DOHH2 (cell line): Measurements from ENCODE around the gene ECPAS.

Source experiments
- H3F3A ChIP-seq: fragments of 200-600 bp; sonication (generic), shearing (Covaris generic); 2 replicates; pipeline ENCODE4 v1.6.0; 2016; ENCODE audit warnings: antibody characterized with exemption, mild to moderate bottlenecking; ENCODE audit not compliant: control insufficient read depth, insufficient read depth
- H3K27ac ChIP-seq: fragments of 200-600 bp; sonication (generic); 2 replicates; pipeline ENCODE4 v1.5.1; 2014; ENCODE audit warnings: low read depth, mild to moderate bottlenecking, low read length, moderate library complexity
- H3K27me3 ChIP-seq: fragments of 200-600 bp; sonication (generic); 2 replicates; pipeline ENCODE4 v1.6.1; 2014; ENCODE audit warnings: mild to moderate bottlenecking, low read length, mixed read lengths; ENCODE audit not compliant: control insufficient read depth
- H3K36me3 ChIP-seq: fragments of 200-600 bp; sonication (generic); 2 replicates; pipeline ENCODE4 v1.6.1; 2014; ENCODE audit warnings: mild to moderate bottlenecking, low read length, moderate library complexity, mixed read lengths; ENCODE audit not compliant: control insufficient read depth
- H3K4me1 ChIP-seq: fragments of 200-600 bp; sonication (generic); 2 replicates; pipeline ENCODE4 v1.6.1; 2014; ENCODE audit warnings: mild to moderate bottlenecking, low read length, mixed read lengths; ENCODE audit not compliant: control insufficient read depth
- H3K4me2 ChIP-seq: fragments of 200-600 bp; sonication (generic); 2 replicates; pipeline ENCODE4 v1.6.0; 2014; ENCODE audit warnings: mild to moderate bottlenecking, low read length, moderate library complexity
- H3K4me3 ChIP-seq: fragments of 200-600 bp; sonication (generic); 2 replicates; pipeline ENCODE4 v1.5.1; 2014; ENCODE audit warnings: mild to moderate bottlenecking, low read length, mixed read lengths
- H3K79me2 ChIP-seq: fragments of 200-600 bp; sonication (generic); 2 replicates; pipeline ENCODE4 v1.6.1; 2014; ENCODE audit warnings: mild to moderate bottlenecking, low read length, mixed read lengths; ENCODE audit not compliant: control insufficient read depth
- H3K9me2 ChIP-seq: fragments of 200-600 bp; sonication (generic); replicated peaks from 2 replicates; pipeline ENCODE4 v1.6.1; 2014; ENCODE audit warnings: mild to moderate bottlenecking, low read length, mixed read lengths; ENCODE audit not compliant: control insufficient read depth
- H3K9me3 ChIP-seq: fragments of 200-600 bp; sonication (generic); 2 replicates; pipeline ENCODE4 v1.6.1; 2014; ENCODE audit warnings: antibody characterized with exemption, low read length, mixed read lengths; ENCODE audit not compliant: control insufficient read depth, insufficient read depth
- H4K20me1 ChIP-seq: fragments of 200-600 bp; sonication (generic); 2 replicates; pipeline ENCODE4 v1.6.0; 2014; ENCODE audit warnings: low read depth, mild to moderate bottlenecking, antibody characterized with exemption, low read length, moderate library complexity; ENCODE audit not compliant: control insufficient read depth, insufficient read depth
- EZH2phosphoT487 ChIP-seq: fragments of 200-600 bp; sonication (generic); IDR thresholded peaks from 2 replicates; pipeline ENCODE4 v1.6.1; 2017; ENCODE audit warnings: borderline replicate concordance, mild to moderate bottlenecking, antibody characterized with exemption, low read length, moderate library complexity, mixed read lengths
- TF ChIP-seq, protein P1 (sequence below): fragments of 200-600 bp; sonication (generic); IDR thresholded peaks from one replicate; pipeline ENCODE4 v1.5.1; 2014; ENCODE audit warnings: antibody characterized with exemption, mild to moderate bottlenecking, low read depth, low read length; ENCODE audit not compliant: poor library complexity, severe bottlenecking

The ECPAS gene

DNA sequence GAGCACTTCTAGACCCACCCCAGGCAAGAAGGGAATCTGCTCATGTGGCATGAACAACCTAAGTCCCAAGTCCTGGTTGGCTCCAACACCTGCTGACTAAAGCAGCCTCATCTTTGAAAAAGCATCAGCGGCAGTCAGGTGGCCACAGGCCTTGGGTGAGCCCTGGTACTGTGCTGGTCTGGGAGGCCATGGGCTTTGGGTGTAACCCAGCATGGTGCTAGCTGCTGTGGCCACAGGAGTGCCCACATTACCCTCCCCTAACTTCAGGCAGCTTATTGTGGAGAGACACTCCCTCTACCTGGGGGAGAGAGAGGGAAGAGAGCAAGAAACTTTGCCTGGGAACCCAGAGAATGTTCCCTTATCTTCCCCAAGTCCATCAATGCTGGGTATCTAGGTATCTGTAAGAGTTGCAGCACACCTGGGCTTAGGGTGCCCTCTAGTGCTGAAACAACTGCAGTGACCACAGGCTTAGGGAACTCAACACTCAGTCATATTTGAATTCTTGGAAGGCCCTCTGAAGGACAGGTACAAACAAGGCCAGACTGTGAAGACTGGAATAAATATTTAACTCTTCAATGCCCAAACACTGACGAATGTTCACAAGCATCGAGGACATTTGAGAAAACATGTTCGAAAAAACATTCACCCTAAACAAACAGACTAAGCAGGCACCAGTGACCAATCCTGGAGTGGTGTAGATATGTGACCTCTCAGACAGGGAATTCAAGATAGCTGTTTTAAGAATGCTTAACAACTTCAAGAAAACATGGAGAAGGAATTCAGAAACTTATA is 84.2 kb downstream of the ECPAS start:
- Histone ChIP-seq H3K4me2 (no peak overlapping the region), H3K27ac (no peak overlapping the region), H3K9me3 (peaks cover 7% of the 10 kb centered on the region; the same call in 1 of the 2 replicates), H3K79me2 (peaks cover 3% of the 10 kb centered on the region; the same call in 1 of the 2 replicates), H3F3A (no peaks in the 10 kb centered on the region), H3K4me3 (no peak overlapping the region), H4K20me1 (no peaks in the 10 kb centered on the region), H3K27me3 (no peaks in the 10 kb centered on the region), H3K36me3 (peaks cover 90% of the 10 kb centered on the region), H3K9me2 (no peaks in the 10 kb centered on the region), H3K4me1 (no peaks in the 10 kb centered on the region)
- TF ChIP-seq EZH2phosphoT487 = no peak
- TF ChIP-seq, protein P1, sequence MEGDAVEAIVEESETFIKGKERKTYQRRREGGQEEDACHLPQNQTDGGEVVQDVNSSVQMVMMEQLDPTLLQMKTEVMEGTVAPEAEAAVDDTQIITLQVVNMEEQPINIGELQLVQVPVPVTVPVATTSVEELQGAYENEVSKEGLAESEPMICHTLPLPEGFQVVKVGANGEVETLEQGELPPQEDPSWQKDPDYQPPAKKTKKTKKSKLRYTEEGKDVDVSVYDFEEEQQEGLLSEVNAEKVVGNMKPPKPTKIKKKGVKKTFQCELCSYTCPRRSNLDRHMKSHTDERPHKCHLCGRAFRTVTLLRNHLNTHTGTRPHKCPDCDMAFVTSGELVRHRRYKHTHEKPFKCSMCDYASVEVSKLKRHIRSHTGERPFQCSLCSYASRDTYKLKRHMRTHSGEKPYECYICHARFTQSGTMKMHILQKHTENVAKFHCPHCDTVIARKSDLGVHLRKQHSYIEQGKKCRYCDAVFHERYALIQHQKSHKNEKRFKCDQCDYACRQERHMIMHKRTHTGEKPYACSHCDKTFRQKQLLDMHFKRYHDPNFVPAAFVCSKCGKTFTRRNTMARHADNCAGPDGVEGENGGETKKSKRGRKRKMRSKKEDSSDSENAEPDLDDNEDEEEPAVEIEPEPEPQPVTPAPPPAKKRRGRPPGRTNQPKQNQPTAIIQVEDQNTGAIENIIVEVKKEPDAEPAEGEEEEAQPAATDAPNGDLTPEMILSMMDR = peak; percentile 76

DNA sequence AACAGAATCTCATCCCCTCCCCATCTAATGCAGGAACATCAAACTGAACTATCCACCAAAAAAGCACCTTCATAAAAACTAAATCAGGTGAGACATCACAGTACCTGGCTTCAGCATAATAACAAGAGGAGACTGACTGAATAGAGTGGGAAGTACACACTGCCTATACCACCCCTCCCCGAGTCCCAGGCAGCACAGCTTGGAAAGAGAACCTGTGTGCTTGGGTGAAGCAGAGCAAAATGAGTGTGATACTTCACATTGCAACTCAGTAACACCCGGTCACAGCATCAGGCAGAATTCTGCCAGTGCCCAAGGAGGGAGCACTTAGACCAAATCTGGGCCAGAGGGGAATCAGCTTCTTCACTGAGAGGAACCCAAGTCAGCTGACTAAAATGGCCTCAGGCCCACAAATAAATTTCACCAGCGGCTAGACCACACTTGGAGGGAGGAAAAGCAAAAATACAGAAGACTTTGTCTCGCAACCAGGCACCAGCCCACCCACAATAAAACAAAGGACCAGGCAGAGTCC is 84.9 kb downstream of the ECPAS start:
- Histone ChIP-seq H3K4me1 (no peaks in the 10 kb centered on the region), H3F3A (no peaks in the 10 kb centered on the region)
- TF ChIP-seq, protein P1 = no peak
- TF ChIP-seq EZH2phosphoT487 = no peak

DNA sequence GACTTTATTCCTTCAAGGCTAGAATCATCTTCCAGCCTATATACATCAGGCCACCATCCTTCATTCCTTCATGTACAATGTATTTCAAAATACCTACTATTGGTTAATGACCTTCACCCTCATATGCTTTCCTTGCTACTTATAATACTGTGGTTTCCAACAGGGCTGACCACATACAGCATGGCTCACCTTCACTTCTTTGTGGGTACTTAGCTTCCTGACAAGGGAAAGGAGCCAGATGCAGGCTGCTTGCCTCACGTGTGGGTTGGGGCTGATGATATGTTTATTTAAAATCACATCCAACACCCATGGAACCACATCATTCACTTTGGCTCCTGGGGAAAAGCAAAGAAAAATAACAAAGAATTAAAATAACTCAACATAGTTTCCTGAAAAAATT is 90.2 kb downstream of the ECPAS start:
- H3K36me3 ChIP-seq = peaks cover 88% of the 10 kb centered on the region
- no peaks in the 10 kb centered on the region for H3K4me1 ChIP-seq
- H3K4me3 ChIP-seq = no peak overlapping the region
- no peaks in the 10 kb centered on the region for H4K20me1 ChIP-seq
- no peaks in the 10 kb centered on the region for H3F3A ChIP-seq
- no peak overlapping the region for H3K4me2 ChIP-seq
- H3K9me2 ChIP-seq = no peaks in the 10 kb centered on the region
- H3K79me2 ChIP-seq = no peaks in the 10 kb centered on the region
- H3K27me3 ChIP-seq = no peaks in the 10 kb centered on the region
- no peaks in the 10 kb centered on the region for H3K9me3 ChIP-seq
- no peak for TF ChIP-seq EZH2phosphoT487
- TF ChIP-seq, protein P1 = no peak
- no peak overlapping the region for H3K27ac ChIP-seq

More for the DNA sequence above, 84.9 kb downstream of the ECPAS start:
- peaks cover 3% of the 10 kb centered on the region; the same call in 1 of the 2 replicates for H3K79me2 ChIP-seq
- H3K27ac ChIP-seq = no peak overlapping the region
- no peaks in the 10 kb centered on the region for H4K20me1 ChIP-seq
- H3K4me3 ChIP-seq = no peak overlapping the region
- no peaks in the 10 kb centered on the region for H3K27me3 ChIP-seq
- H3K4me2 ChIP-seq = no peak overlapping the region
- peaks cover 90% of the 10 kb centered on the region for H3K36me3 ChIP-seq
- no peaks in the 10 kb centered on the region for H3K9me2 ChIP-seq
- peaks cover 7% of the 10 kb centered on the region; the same call in 1 of the 2 replicates for H3K9me3 ChIP-seq
